Gastroesophageal sphincter (tissue), 4 donors: ENCODE results near the gene LGALS1. TPM values are rescaled to one million over a fixed set of nuclear protein-coding genes. Genes with fewer than 3 reads are reported as not detected.

Experiments
- ATAC-seq: fragments of 150-250 bp; one replicate; pipeline ENCODE4 v1.9.1; 2016; ENCODE audit warnings: mild to moderate bottlenecking, moderate library complexity
- H3K27ac ChIP-seq, 4 donors: fragments of 200-600 bp; sonication (generic) in 3 of 4; 1 replicate in 3 of 4; 2 replicates in 1 of 4; pipeline ENCODE4 v1.5.1; 2016 to 2019
- H3K27me3 ChIP-seq: fragments of 200-600 bp; sonication (generic); one replicate; pipeline ENCODE4 v1.5.1; 2019
- H3K36me3 ChIP-seq, 2 donors: fragments of 200-600 bp; sonication (generic); one replicate each; pipeline ENCODE4 v1.5.1; 2019; ENCODE audit warnings: control low read depth in 1 of 2
- H3K4me1 ChIP-seq, 3 donors: fragments of 200-600 bp; sonication (generic); 1 replicate in 2 of 3; 2 replicates in 1 of 3; pipeline ENCODE4 v1.5.1; 2016 to 2019; ENCODE audit warnings: control low read depth in 2 of 3
- H3K4me3 ChIP-seq, 2 donors: fragments of 200-600 bp; sonication (generic); one replicate each; pipeline ENCODE4 v1.5.1; 2019; ENCODE audit warnings: mild to moderate bottlenecking in 1 of 2, moderate library complexity in 1 of 2
- H3K9me3 ChIP-seq, 3 donors: fragments of 200-600 bp; sonication (generic); one replicate each; pipeline ENCODE4 v1.5.1; 2017 to 2019; ENCODE audit warnings: control low read depth in 2 of 3
- CTCF ChIP-seq, 4 experiments: fragments of 200-600 bp in 2 of 4; fragments of 450-650 bp in 2 of 4; sonication (generic) in 1 of 4; IDR thresholded peaks; one replicate each; pipeline ENCODE4 v1.5.1; 2017 to 2019; ENCODE audit warnings: antibody characterized with exemption in 4 of 4, mild to moderate bottlenecking in 2 of 4, moderate library complexity in 2 of 4
- EP300 ChIP-seq: sonication (generic); formaldehyde crosslinking; IDR thresholded peaks from one replicate; pipeline ENCODE4 v1.6.1; 2017; ENCODE audit warnings: antibody characterized with exemption, mild to moderate bottlenecking
- POLR2A ChIP-seq, 2 donors: fragments of 450-650 bp; IDR thresholded peaks; one replicate each; pipeline ENCODE4 v1.6.1; 2017; ENCODE audit warnings: antibody characterized with exemption in 2 of 2, mild to moderate bottlenecking in 2 of 2, moderate library complexity in 1 of 2
- POLR2AphosphoS5 ChIP-seq: sonication (generic); formaldehyde crosslinking; IDR thresholded peaks from one replicate; pipeline ENCODE4 v1.6.1; 2017; ENCODE audit warnings: antibody characterized with exemption
- WGBS, 2 donors: methylation state at CpG; one replicate each; pipeline ENCODE4 v1.1.5; 2018; ENCODE audit warnings: low coverage in 1 of 2; 5-methylcytosine and 5-hydroxymethylcytosine counted together
- total RNA-seq, 4 donors: library from RNA; depleted of rRNA; stranded (reverse); fragments of >200 nt; gene quantifications; one replicate each; pipeline ENCODE4 v1.1.0, GENCODE V29; 2016

Gene LGALS1
- total RNA-seq, 4 donors from 2014 or later = 747 to 1,092 (median 1,059) TPM

- peaks cover 0 to 22% of the 10 kb centered on the region in 2 donors for H3K36me3 ChIP-seq
- H3K27ac ChIP-seq = peak overlapping the region in 3 of 4 donors; percentile 36 to 51 (median 43)
- no peaks in the 10 kb centered on the region for H3K9me3 ChIP-seq
- peak; percentile 17 for ATAC-seq
- WGBS, 2 donors = 38 to 51% methylated on average over 2 to 5 of the region's 6 CpGs
- H3K4me1 ChIP-seq = peaks cover 3 to 48% (median 10%) of the 10 kb centered on the region in 3 donors
- no peaks in the 10 kb centered on the region for H3K27me3 ChIP-seq
- TF ChIP-seq POLR2AphosphoS5 (peak; percentile 69), POLR2A (IDR thresholded peaks at IDR 0.05) (no peak)
- H3K4me3 ChIP-seq = no peak overlapping the region
Observed at GRCh38 chr22:37669586-37669985, 5.8 kb upstream of the LGALS1 start.

GRCh38 chr22:37672206-37672919 lies 3.1 kb upstream of the LGALS1 start:
- TF ChIP-seq POLR2AphosphoS5 (no peak), POLR2A (IDR thresholded peaks at IDR 0.05) (no peak), CTCF (IDR thresholded peaks at IDR 0.05) (no peak), EP300 (no peak)
- Histone ChIP-seq H3K27ac (peak overlapping the region in 3 of 4 donors; percentile 71 to 94 (median 93)), H3K4me3 (no peak overlapping the region), H3K4me1 (peaks cover 3 to 76% (median 16%) of the 10 kb centered on the region in 3 donors), H3K36me3 (no peaks in the 10 kb centered on the region), H3K9me3 (no peaks in the 10 kb centered on the region), H3K27me3 (no peaks in the 10 kb centered on the region)
- WGBS, 2 donors = 80% methylated on average over 3 of the region's 15 CpGs
- ATAC-seq = no peak

- Histone ChIP-seq H3K27me3 (no peaks in the 10 kb centered on the region), H3K4me1 (peaks cover 3 to 78% (median 22%) of the 10 kb centered on the region in 3 donors), H3K4me3 (no peak overlapping the region), H3K27ac (peak overlapping the region in 3 of 4 donors; percentile 71 to 94 (median 93)), H3K36me3 (peaks cover 0 to 3% of the 10 kb centered on the region in 2 donors), H3K9me3 (no peaks in the 10 kb centered on the region)
- WGBS, 2 donors = 80 to 100% methylated on average over 1 to 2 of the region's 11 CpGs
- no peak for ATAC-seq
- no peak for TF ChIP-seq POLR2A (IDR thresholded peaks at IDR 0.05)
- TF ChIP-seq POLR2AphosphoS5 = no peak
- no peak for TF ChIP-seq CTCF (IDR thresholded peaks at IDR 0.05)
- no peak for TF ChIP-seq EP300
Observed at GRCh38 chr22:37672920-37673455, 2.4 kb upstream of the LGALS1 start.

DNA sequence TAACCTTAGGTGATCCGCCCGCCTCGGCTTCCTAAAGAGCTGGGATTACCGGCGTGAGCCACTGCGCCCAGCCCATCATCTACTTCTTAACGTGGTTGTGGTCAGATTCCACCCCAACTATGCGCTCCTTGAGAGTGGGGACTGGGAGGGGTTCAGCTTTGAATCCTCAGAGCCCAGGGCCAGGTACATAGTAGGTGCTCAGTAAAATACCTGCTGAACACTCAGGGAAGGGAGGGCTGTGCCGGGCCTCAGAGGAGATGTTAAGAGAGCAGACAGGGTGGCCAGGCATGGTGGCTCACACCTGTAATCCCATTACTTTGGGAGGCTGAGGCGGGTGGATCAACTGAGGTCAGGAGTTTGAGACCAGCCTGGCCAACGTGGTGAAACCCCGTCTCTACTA lies 1.2 kb upstream of the LGALS1 start:
- Histone ChIP-seq H3K27me3 (no peaks in the 10 kb centered on the region), H3K4me1 (peaks cover 3 to 80% (median 26%) of the 10 kb centered on the region in 3 donors), H3K4me3 (peak overlapping the region in 1 of 2 donors; percentile 57), H3K36me3 (peaks cover 0 to 13% of the 10 kb centered on the region in 2 donors), H3K27ac (peak overlapping the region; percentile 70 to 98 (median 94)), H3K9me3 (no peaks in the 10 kb centered on the region)
- TF ChIP-seq POLR2A (IDR thresholded peaks at IDR 0.05) (no peak), EP300 (no peak), POLR2AphosphoS5 (no peak), CTCF (IDR thresholded peaks at IDR 0.05) (no peak)
- no peak for ATAC-seq
- WGBS, 2 donors = 56 to 79% methylated on average over 3 to 11 of the region's 12 CpGs

DNA sequence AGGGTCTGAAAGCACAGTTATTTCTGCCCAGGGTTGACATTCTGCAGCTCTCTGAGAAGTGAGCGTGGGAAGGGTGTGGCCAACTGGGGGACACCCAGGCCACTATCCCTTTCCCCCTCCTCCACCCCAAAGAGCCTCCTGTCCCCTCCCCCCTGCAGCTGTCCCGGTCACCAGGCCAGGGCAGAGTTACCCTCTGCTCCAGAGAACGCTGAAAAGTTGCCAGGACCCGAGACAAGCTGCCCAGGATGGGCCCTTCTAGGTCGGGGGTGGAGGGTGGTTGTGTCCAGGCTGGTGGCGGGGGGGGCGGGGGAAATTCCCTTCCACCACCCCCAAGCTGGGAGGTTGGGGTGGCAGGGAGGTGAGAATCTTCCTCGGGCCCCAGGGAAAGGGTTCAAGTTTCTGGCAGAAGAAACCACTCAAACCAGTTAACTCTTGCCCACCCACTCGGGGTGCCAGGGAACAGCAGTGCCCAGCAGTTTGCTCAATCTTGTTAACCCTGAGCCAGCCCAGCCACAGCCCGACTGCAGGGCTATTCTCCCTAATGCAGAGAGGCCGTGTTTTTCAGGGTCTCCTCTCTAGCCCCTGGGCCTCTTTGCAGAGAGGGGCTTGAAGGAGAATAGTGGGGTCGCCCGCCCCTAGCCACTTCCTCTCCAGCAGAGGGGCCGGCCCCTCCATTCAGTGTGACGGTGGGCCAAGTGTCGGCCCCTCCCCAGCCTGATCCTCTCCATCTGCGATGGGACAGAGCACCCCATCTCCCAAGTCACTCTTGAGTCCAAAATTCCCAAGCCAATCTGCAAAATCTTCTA lies 697 bp downstream of the LGALS1 start:
- 0 to 5% methylated on average over 1 to 4 of the region's 17 CpGs for WGBS, 2 donors
- Histone ChIP-seq H3K27ac (peak overlapping the region; percentile 69 to 98 (median 94)), H3K27me3 (no peaks in the 10 kb centered on the region), H3K36me3 (peaks cover 0 to 25% of the 10 kb centered on the region in 2 donors), H3K4me1 (peaks cover 3 to 92% (median 26%) of the 10 kb centered on the region in 3 donors), H3K4me3 (peak overlapping the region; percentile 42 to 57), H3K9me3 (no peaks in the 10 kb centered on the region)
- no peak for ATAC-seq
- TF ChIP-seq CTCF (IDR thresholded peaks at IDR 0.05) (no peak), POLR2A (IDR thresholded peaks at IDR 0.05) (no peak), POLR2AphosphoS5 (no peak), EP300 (no peak)
